H9 (cell line): ENCODE measurements around the gene TMEM184A. TPM values are rescaled to one million over a fixed set of nuclear protein-coding genes. Genes with fewer than 3 reads are reported as not detected.

Experiments
- DNase-seq: peaks from one replicate; pipeline ENCODE4 v3.0.0-alpha.2; 2017
- H2AFZ ChIP-seq: one replicate; pipeline ENCODE4 v1.6.1; 2013; ENCODE audit warnings: mild to moderate bottlenecking, low read length, control low read depth, moderate library complexity
- H2AK5ac ChIP-seq: 2 replicates; pipeline ENCODE4 v1.6.1; 2013; ENCODE audit warnings: low read length, control low read depth, mixed read lengths; ENCODE audit not compliant: insufficient read length
- H2BK120ac ChIP-seq: one replicate; pipeline ENCODE4 v1.6.1; 2013; ENCODE audit warnings: low read depth, mild to moderate bottlenecking, low read length, control low read depth, inconsistent platforms; ENCODE audit not compliant: poor library complexity, severe bottlenecking
- H2BK12ac ChIP-seq: 2 replicates; pipeline ENCODE4 v1.6.1; 2013; ENCODE audit warnings: low read length, control low read depth, mixed read lengths, low read depth; ENCODE audit not compliant: insufficient read length
- H2BK15ac ChIP-seq: 2 replicates; pipeline ENCODE4 v1.6.1; 2013; ENCODE audit warnings: low read depth, low read length, control low read depth
- H2BK20ac ChIP-seq: one replicate; pipeline ENCODE4 v1.6.1; 2013; ENCODE audit warnings: low read depth, mild to moderate bottlenecking, low read length, control low read depth, inconsistent platforms; ENCODE audit not compliant: poor library complexity, severe bottlenecking
- H2BK5ac ChIP-seq: 2 replicates; pipeline ENCODE4 v1.6.1; 2013; ENCODE audit warnings: low read length, control low read depth, mixed read lengths; ENCODE audit not compliant: insufficient read length
- H3K14ac ChIP-seq: 2 replicates; pipeline ENCODE4 v1.6.1; 2013; ENCODE audit warnings: low read length, control low read depth; ENCODE audit not compliant: insufficient read depth
- H3K18ac ChIP-seq: 2 replicates; pipeline ENCODE4 v1.6.1; 2013; ENCODE audit warnings: low read depth, mild to moderate bottlenecking, mixed read lengths, low read length, control low read depth; ENCODE audit not compliant: insufficient read length
- H3K23ac ChIP-seq: 2 replicates; pipeline ENCODE4 v1.6.1; 2013; ENCODE audit warnings: low read length, control low read depth, mixed read lengths, low read depth; ENCODE audit not compliant: insufficient read length
- H3K23me2 ChIP-seq: 2 replicates; pipeline ENCODE4 v1.6.1; 2013; ENCODE audit warnings: low read depth, mild to moderate bottlenecking, mixed read lengths, low read length, control low read depth; ENCODE audit not compliant: insufficient read length, poor library complexity, severe bottlenecking
- H3K27ac ChIP-seq: 2 replicates; pipeline ENCODE4 v1.5.1; 2013; ENCODE audit warnings: low read length, control low read depth, mixed read lengths, low read depth; ENCODE audit not compliant: insufficient read length
- H3K27me3 ChIP-seq: 2 replicates; pipeline ENCODE4 v1.6.1; 2013; ENCODE audit warnings: low read length, control low read depth, inconsistent platforms; ENCODE audit not compliant: insufficient read depth
- H3K4ac ChIP-seq: 2 replicates; pipeline ENCODE4 v1.6.1; 2013; ENCODE audit warnings: low read depth, mild to moderate bottlenecking, control low read depth, inconsistent platforms, low read length, moderate library complexity
- H3K4me1 ChIP-seq: 2 replicates; pipeline ENCODE4 v1.6.1; 2013; ENCODE audit warnings: low read length, control low read depth, inconsistent platforms; ENCODE audit not compliant: insufficient read depth
- H3K4me2 ChIP-seq: 2 replicates; pipeline ENCODE4 v1.6.1; 2013; ENCODE audit warnings: low read length, control low read depth, mixed read lengths; ENCODE audit not compliant: insufficient read length, insufficient read depth
- H3K56ac ChIP-seq: 2 replicates; pipeline ENCODE4 v1.6.1; 2013; ENCODE audit warnings: low read depth, mild to moderate bottlenecking, mixed read lengths, low read length, control low read depth; ENCODE audit not compliant: insufficient read length
- H3K79me1 ChIP-seq: 2 replicates; pipeline ENCODE4 v1.6.1; 2013; ENCODE audit warnings: low read depth, mild to moderate bottlenecking, moderate library complexity, low read length, control low read depth, inconsistent platforms; ENCODE audit not compliant: insufficient read depth, poor library complexity, severe bottlenecking
- H3K79me2 ChIP-seq: 2 replicates; pipeline ENCODE4 v1.6.1; 2013; ENCODE audit warnings: low read length, control low read depth, inconsistent platforms; ENCODE audit not compliant: insufficient read depth
- H3K9ac ChIP-seq: 2 replicates; pipeline ENCODE4 v1.6.1; 2013; ENCODE audit warnings: low read length, control low read depth, mixed read lengths; ENCODE audit not compliant: insufficient read length; ENCODE audit errors: extremely low read depth
- H3K9me3 ChIP-seq: one replicate; pipeline ENCODE4 v1.6.1; 2013; ENCODE audit warnings: low read depth, low read length, inconsistent platforms; ENCODE audit not compliant: control insufficient read depth
- H3T11ph ChIP-seq: one replicate; pipeline ENCODE4 v1.6.1; 2013; ENCODE audit warnings: mild to moderate bottlenecking, low read length, control low read depth, inconsistent platforms
- H4K20me1 ChIP-seq: one replicate; pipeline ENCODE4 v1.6.1; 2013; ENCODE audit not compliant: control insufficient read depth, insufficient read length, insufficient read depth
- H4K5ac ChIP-seq: 2 replicates; pipeline ENCODE4 v1.6.1; 2013; ENCODE audit warnings: low read depth, mild to moderate bottlenecking, mixed read lengths, low read length, control low read depth; ENCODE audit not compliant: insufficient read length
- H4K8ac ChIP-seq: replicated peaks from 2 replicates; pipeline ENCODE4 v1.6.1; 2013; ENCODE audit warnings: low read length, control low read depth, mixed read lengths, low read depth; ENCODE audit not compliant: insufficient read length
- H4K91ac ChIP-seq: 2 replicates; pipeline ENCODE4 v1.6.1; 2013; ENCODE audit warnings: low read depth, mild to moderate bottlenecking, moderate library complexity, mixed read lengths, low read length, control low read depth; ENCODE audit not compliant: insufficient read length
- H3K27ac Mint-ChIP-seq, 3 experiments: 2 replicates in 2 of 3; 3 replicates in 1 of 3; pipeline ENCODE4 v1.8.0; 2020 to 2021; ENCODE audit warnings: mixed read lengths in 3 of 3, mild to moderate bottlenecking in 1 of 3, moderate library complexity in 1 of 3
- H3K27me3 Mint-ChIP-seq: 2 replicates; pipeline ENCODE4 v1.8.0; 2021; ENCODE audit warnings: low read depth, mild to moderate bottlenecking, moderate library complexity, mixed read lengths
- H3K36me3 Mint-ChIP-seq, 3 experiments: 2 replicates in 2 of 3; 3 replicates in 1 of 3; pipeline ENCODE4 v1.8.0; 2020 to 2021; ENCODE audit warnings: low read depth in 3 of 3, mixed read lengths in 3 of 3; ENCODE audit not compliant: insufficient read depth in 1 of 3
- H3K4me1 Mint-ChIP-seq, 2 experiments: 2 replicates each; pipeline ENCODE4 v1.8.0; 2020; ENCODE audit warnings: mixed read lengths in 2 of 2
- H3K4me3 Mint-ChIP-seq, 2 experiments: 2 replicates in 1 of 2; 3 replicates in 1 of 2; pipeline ENCODE4 v1.8.0; 2020 to 2021; ENCODE audit warnings: mild to moderate bottlenecking in 2 of 2, mixed read lengths in 2 of 2, moderate library complexity in 1 of 2
- H3K9me3 Mint-ChIP-seq, 2 experiments: 2 replicates in 1 of 2; 3 replicates in 1 of 2; pipeline ENCODE4 v1.8.0; 2020; ENCODE audit warnings: mild to moderate bottlenecking in 2 of 2, mixed read lengths in 2 of 2, moderate library complexity in 1 of 2
- CTCF ChIP-seq: fragments of 200-600 bp; sonication (generic); conservative IDR thresholded peaks from 3 replicates; pipeline ENCODE4 v1.8.0; 2021; ENCODE audit warnings: antibody characterized with exemption, mild to moderate bottlenecking
- WGBS: extraction: QIAGEN DNeasy Blood & Tissue Kit; methylation state at CpG from one replicate; pipeline ENCODE4 v1.1.7; 2013; ENCODE audit warnings: missing lambda C conversion rate, low lambda C conversion rate, mixed read lengths; ENCODE audit not compliant: insufficient read length; ENCODE audit errors: extremely low coverage; 5-methylcytosine and 5-hydroxymethylcytosine counted together
- total RNA-seq: library from RNA; stranded (reverse); gene quantifications from 2 replicates; pipeline ENCODE4 v1.2.1, GENCODE V29; 2021

The TMEM184A gene
- total RNA-seq, 1 experiment from 2014 or later, result 1.3 TPM

- H3K18ac ChIP-seq, result no peak overlapping the region
- H2AK5ac ChIP-seq, result no peak overlapping the region
- no peaks in the 10 kb centered on the region for H3K9me3 ChIP-seq
- no peak overlapping the region for H3K14ac ChIP-seq
- no peak overlapping the region for H4K91ac ChIP-seq
- peaks cover 3% of the 10 kb centered on the region for H4K20me1 ChIP-seq
- no peaks in the 10 kb centered on the region for H3K79me2 ChIP-seq
- H3K27ac ChIP-seq, result no peak overlapping the region
- no peak overlapping the region for H3K23ac ChIP-seq
- no peaks in the 10 kb centered on the region for H3K79me1 ChIP-seq
- no peaks in the 10 kb centered on the region for H3K9me3 Mint-ChIP-seq
- H3K27me3 ChIP-seq, result no peaks in the 10 kb centered on the region
- no peak overlapping the region for H3K9ac ChIP-seq
- H3K4me1 ChIP-seq, result no peaks in the 10 kb centered on the region
- DNase-seq, result no peak
- H3K23me2 ChIP-seq, result no peaks in the 10 kb centered on the region
- no peak overlapping the region for H3K4me2 ChIP-seq
- no peak overlapping the region for H3K56ac ChIP-seq
- no peaks in the 10 kb centered on the region for H3K27me3 Mint-ChIP-seq
- H3K4me1 Mint-ChIP-seq, result no peaks in the 10 kb centered on the region
- H3K4me3 Mint-ChIP-seq, result no peak overlapping the region
- no peak overlapping the region for H2BK5ac ChIP-seq
- H2BK20ac ChIP-seq, result no peak overlapping the region
- no peak overlapping the region for H3K27ac Mint-ChIP-seq
- no peak overlapping the region for H4K8ac ChIP-seq
- no peak overlapping the region for H2BK12ac ChIP-seq
- H4K5ac ChIP-seq, result no peak overlapping the region
- no peak overlapping the region for H3T11ph ChIP-seq
- WGBS, result no CpG with 5 or more reads among the region's 25 CpGs
- no peak overlapping the region for H3K4ac ChIP-seq
- H3K36me3 Mint-ChIP-seq, result peaks cover 19 to 70% (median 60%) of the 10 kb centered on the region in 3 experiments; a peak in 6 of 7 replicates
- no peak overlapping the region for H2BK15ac ChIP-seq
- TF ChIP-seq CTCF, result no peak
- no peak overlapping the region for H2BK120ac ChIP-seq
- H2AFZ ChIP-seq, result no peak overlapping the region
Observed at GRCh38 chr7:1494447-1494846, 61.6 kb downstream of the TMEM184A start.
